ENCODE results near the gene MYH9. TPM values are rescaled to one million over a fixed set of nuclear protein-coding genes. Genes with fewer than 3 reads are reported as not detected.

Gene MYH9
- total RNA-seq, 1 experiment from 2014 or later, result 653 TPM

DNA sequence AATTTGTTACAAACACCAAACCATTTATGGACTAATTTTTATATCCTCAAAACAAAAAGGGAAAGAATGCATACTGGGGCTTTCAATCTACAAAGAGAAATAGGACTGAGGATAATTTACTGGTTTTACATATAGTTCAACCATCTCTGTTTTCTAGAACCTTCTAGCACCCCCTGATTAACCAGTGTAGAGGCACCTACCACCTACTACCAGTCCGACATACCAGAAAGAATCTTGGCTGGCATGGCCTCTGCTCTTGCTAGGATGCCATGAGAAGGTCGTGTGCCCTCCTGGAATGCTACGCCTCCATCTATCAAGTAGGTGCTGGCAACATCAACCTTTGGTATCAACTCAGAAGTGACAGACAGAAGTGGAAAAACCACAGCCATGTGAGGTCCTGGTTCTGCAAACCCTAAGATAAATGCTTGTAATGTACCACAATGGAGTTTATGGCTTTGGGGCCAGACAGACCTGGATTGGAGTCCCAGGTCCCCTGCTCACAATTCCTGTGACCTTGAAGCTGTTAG, 28.2 kb downstream of the MYH9 start:
- TF ChIP-seq, protein P1, sequence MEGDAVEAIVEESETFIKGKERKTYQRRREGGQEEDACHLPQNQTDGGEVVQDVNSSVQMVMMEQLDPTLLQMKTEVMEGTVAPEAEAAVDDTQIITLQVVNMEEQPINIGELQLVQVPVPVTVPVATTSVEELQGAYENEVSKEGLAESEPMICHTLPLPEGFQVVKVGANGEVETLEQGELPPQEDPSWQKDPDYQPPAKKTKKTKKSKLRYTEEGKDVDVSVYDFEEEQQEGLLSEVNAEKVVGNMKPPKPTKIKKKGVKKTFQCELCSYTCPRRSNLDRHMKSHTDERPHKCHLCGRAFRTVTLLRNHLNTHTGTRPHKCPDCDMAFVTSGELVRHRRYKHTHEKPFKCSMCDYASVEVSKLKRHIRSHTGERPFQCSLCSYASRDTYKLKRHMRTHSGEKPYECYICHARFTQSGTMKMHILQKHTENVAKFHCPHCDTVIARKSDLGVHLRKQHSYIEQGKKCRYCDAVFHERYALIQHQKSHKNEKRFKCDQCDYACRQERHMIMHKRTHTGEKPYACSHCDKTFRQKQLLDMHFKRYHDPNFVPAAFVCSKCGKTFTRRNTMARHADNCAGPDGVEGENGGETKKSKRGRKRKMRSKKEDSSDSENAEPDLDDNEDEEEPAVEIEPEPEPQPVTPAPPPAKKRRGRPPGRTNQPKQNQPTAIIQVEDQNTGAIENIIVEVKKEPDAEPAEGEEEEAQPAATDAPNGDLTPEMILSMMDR (IDR thresholded peaks at IDR 0.05; ENCODE audit: unreplicated experiment), result no peak
- POLR2A ChIA-PET, result interaction anchor here (1.2 to 2.0 kb wide), 3 partner anchors 8 to 26 kb away, joined by 3 to 9 read pairs (median 4); no protein-coding TSS in a partner anchor
- peak overlapping the region; percentile 87 for H3K27ac Mint-ChIP-seq (ENCODE audit: low read depth, unreplicated experiment)
- H3K27me3 Mint-ChIP-seq (ENCODE audit: insufficient read depth, unreplicated experiment), result no peaks in the 10 kb centered on the region
- no peak overlapping the region for H3K4me3 Mint-ChIP-seq (ENCODE audit: unreplicated experiment)
- no peaks in the 10 kb centered on the region for H3K9me3 Mint-ChIP-seq (ENCODE audit: unreplicated experiment)
- BruUV-seq (replicated peaks), result no TSS peak
- no peak for DNase-seq (ENCODE audit: unreplicated experiment)
- CTCF ChIA-PET, result interaction anchor here (1.8 kb wide), 1 partner anchor 110 kb away, joined by 8 read pairs; no protein-coding TSS in a partner anchor
- peaks cover 69% of the 10 kb centered on the region for H3K4me1 Mint-ChIP-seq (ENCODE audit: insufficient read depth, unreplicated experiment)
- intact Hi-C loops (cut with micrococcal nuclease), result no loop called here
- peaks cover 20% of the 10 kb centered on the region for H3K36me3 Mint-ChIP-seq (ENCODE audit: insufficient read depth, unreplicated experiment)

DNA sequence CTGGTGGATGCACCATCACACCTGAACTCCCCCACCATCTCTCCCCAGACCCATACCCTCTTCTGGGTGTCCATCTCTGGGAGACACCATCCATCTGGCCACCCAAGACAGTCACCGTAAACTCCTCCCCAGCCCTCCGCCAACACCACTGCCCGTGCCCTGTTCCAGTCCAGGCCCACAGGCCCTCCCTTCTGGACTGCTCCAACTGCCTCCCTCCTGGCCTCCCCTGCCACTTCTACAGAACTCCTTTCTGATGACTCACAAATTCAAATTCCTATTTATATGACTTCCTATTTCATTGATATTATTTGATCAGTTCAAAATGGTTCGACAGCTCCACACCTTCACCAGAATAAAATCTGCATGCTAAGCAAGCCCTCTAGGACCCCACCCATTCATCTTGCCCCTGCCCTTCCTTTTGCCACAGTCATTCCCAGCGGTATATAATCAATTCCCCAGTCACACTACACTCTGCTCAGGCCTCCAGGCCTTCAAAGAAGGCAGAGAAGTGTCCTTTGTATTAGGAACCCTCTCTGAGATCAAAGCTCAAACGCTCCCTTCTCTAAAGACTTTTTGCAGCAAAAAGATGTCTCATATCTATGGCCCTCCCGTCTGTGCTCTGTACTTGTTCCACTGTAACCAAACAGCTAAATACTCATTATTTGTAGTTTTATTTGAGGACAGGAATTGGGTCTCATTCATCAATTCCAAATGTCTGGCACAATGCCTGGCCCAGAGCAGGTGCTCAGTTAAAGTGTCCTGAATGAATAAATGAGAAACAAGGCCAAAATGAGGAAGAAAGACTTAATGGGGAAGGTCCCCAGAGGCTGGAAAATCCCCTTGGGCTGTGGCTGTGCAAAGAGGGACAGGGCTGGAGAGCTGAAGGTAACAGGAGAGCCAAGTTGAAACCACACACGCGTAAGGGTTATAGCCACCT, 29.0 kb downstream of the MYH9 start:
- no peak overlapping the region for H3K4me3 Mint-ChIP-seq (ENCODE audit: unreplicated experiment)
- intact Hi-C loops (cut with micrococcal nuclease), result no loop called here
- peaks cover 24% of the 10 kb centered on the region for H3K36me3 Mint-ChIP-seq (ENCODE audit: insufficient read depth, unreplicated experiment)
- TF ChIP-seq, protein P1 (IDR thresholded peaks at IDR 0.05; ENCODE audit: unreplicated experiment), result no peak
- no TSS peak for BruUV-seq (replicated peaks)
- H3K4me1 Mint-ChIP-seq (ENCODE audit: insufficient read depth, unreplicated experiment), result peaks cover 62% of the 10 kb centered on the region
- ChIA-PET POLR2A (interaction anchor here (0.9 to 2.0 kb wide), 8 partner anchors 11 to 171 kb away, joined by 3 to 9 read pairs (median 3); partner anchors contain the start of gene MYH9), CTCF (interaction anchor here (1.3 to 1.8 kb wide), 2 partner anchors 20 to 111 kb away, joined by 3 to 8 read pairs; no protein-coding TSS in a partner anchor)
- H3K27ac Mint-ChIP-seq (ENCODE audit: low read depth, unreplicated experiment), result peak overlapping the region; percentile 87
- no peaks in the 10 kb centered on the region for H3K9me3 Mint-ChIP-seq (ENCODE audit: unreplicated experiment)
- no peak for DNase-seq (ENCODE audit: unreplicated experiment)
- H3K27me3 Mint-ChIP-seq (ENCODE audit: insufficient read depth, unreplicated experiment), result no peaks in the 10 kb centered on the region

DNA sequence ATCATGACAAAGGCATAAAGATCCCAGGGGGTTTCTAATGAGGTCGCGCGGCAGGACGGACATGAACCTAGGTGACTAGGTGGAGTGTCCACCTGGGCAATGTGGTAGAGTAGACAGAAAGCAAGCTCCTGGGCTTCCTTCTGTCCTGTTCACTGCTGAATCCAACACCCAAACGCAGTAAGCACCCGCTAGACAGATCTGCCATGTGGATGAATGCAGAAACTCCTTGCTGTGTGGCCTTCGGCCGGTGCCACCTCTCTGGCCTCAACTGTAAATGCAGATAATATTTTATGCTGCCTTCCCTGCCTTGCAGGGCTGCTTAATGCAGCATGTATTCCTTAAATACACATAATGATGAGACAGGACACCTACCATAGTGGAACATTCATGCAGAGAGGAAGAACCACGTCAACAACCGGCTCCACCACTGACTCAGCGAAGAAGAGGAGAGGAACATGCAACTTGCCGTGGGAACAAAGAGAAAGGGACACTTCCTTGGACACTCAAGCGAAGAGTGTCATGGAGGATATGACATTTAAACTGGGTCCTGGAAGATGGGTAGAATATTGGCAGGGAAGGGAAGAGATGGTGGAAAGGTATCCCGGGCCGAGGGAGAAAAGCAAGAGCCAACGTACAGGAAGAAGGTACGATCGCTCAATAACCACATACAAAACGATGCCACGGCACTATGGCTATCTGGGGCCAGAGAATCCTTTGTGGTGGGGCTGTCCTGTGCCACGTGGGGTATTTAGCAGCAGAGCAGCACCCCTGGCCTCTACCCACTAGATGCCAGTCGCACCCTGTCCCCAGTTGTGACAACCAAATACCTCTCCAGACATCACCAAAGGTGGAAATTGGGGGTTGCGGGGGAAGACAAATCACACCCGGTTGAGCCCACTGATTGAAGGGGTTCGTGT, 30.8 kb downstream of the MYH9 start:
- no peak for DNase-seq (ENCODE audit: unreplicated experiment)
- peak overlapping the region; percentile 87 for H3K27ac Mint-ChIP-seq (ENCODE audit: low read depth, unreplicated experiment)
- H3K27me3 Mint-ChIP-seq (ENCODE audit: insufficient read depth, unreplicated experiment), result no peaks in the 10 kb centered on the region
- intact Hi-C loops (cut with micrococcal nuclease), result no loop called here
- CTCF ChIA-PET, result interaction anchor here (0.9 to 1.4 kb wide), 3 partner anchors 14 to 32 kb away, joined by 3 to 7 read pairs (median 3); no protein-coding TSS in a partner anchor
- TF ChIP-seq, protein P1 (IDR thresholded peaks at IDR 0.05; ENCODE audit: unreplicated experiment), result no peak
- H3K9me3 Mint-ChIP-seq (ENCODE audit: unreplicated experiment), result no peaks in the 10 kb centered on the region
- no TSS peak for BruUV-seq (replicated peaks)
- peaks cover 26% of the 10 kb centered on the region for H3K36me3 Mint-ChIP-seq (ENCODE audit: insufficient read depth, unreplicated experiment)
- POLR2A ChIA-PET, result interaction anchor here (0.7 to 5.5 kb wide), 8 partner anchors 8 to 31 kb away, joined by 3 to 39 read pairs (median 4); partner anchors contain the start of gene MYH9
- peaks cover 64% of the 10 kb centered on the region for H3K4me1 Mint-ChIP-seq (ENCODE audit: insufficient read depth, unreplicated experiment)
- H3K4me3 Mint-ChIP-seq (ENCODE audit: unreplicated experiment), result no peak overlapping the region

All from MCF 10A (cell line).